ENCODE measurements around the gene TRIM71.
"Not testable (repeated sequence)": the region's sequence is repeated elsewhere in the genome, so short reads cannot be mapped to it uniquely, and the experiment has no call there.

The TRIM71 gene

GRCh38 chr3:32940726-32941125 is 122.9 kb downstream of the TRIM71 start:
- no peak for TF ChIP-seq CTCF (IDR thresholded peaks at IDR 0.05; ENCODE audit: control insufficient read depth, insufficient read depth, low read depth, low read length, missing control alignments)
- DNase-seq (ENCODE audit: low read depth): no peak
- H3K4me3 ChIP-seq (ENCODE audit: control insufficient read depth, low read depth, low read length): no peak overlapping the region

DNA sequence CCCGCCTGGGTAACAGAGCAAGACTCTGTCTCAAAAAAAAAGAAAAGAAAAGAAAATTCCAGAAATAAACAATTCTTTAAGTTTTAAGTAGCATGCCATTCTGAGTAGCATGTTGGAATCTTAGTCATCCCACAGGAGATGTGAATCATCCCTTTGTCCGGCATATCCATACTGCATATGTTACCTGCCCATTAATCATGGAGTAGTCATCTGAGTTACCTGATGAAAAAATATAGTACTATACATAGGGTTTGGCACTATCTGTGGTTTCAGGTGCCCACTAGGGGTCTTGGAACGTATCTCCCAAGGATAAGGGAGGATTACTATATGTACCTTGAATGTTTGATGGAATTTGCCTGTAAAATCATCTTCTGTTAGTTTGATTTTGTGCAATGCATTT is 127.3 kb downstream of the TRIM71 start:
- H3K4me3 ChIP-seq (ENCODE audit: control insufficient read depth, low read depth, low read length): no peak overlapping the region
- DNase-seq (ENCODE audit: low read depth): no peak
- TF ChIP-seq CTCF (IDR thresholded peaks at IDR 0.05; ENCODE audit: control insufficient read depth, insufficient read depth, low read depth, low read length, missing control alignments): no peak

DNA sequence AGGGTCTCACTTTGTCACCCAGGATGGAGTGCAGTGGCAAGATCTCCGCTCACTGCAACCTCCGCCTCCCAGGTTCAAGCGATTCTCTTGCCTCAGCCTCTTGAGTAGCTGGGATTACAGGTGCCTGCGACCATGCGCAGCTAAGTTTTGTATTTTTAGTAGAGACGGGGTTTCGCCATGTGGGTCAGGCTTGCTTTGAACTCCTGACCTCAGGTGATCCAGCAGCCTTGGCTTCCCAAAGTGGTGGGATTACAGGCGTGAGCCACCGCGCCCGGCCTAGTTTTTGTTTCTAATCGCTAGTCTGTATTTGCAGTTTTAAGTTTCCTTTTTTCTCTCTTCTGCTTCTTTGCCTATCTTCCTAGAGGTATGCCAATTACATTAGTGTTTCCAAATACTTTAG is 127.8 kb downstream of the TRIM71 start:
- DNase-seq (ENCODE audit: low read depth); H3K4me3 ChIP-seq (ENCODE audit: control insufficient read depth, low read depth, low read length): not testable (repeated sequence)

- TF ChIP-seq CTCF (IDR thresholded peaks at IDR 0.05; ENCODE audit: control insufficient read depth, insufficient read depth, low read depth, low read length, missing control alignments): no peak
- H3K4me3 ChIP-seq (ENCODE audit: control insufficient read depth, low read depth, low read length): no peak overlapping the region
- DNase-seq (ENCODE audit: low read depth): no peak
Observed at GRCh38 chr3:32946973-32947788, 129.4 kb downstream of the TRIM71 start.

All from AG09309 (cell line).